Prostate gland (tissue), 2 donors: Measurements from ENCODE around the gene PDGFRB.

ENCODE experiments used
- POLR2AphosphoS5 ChIP-seq: sonication (generic); formaldehyde crosslinking; IDR thresholded peaks from one replicate; pipeline ENCODE4 v1.6.1; 2017; ENCODE audit warnings: antibody characterized with exemption
- TF ChIP-seq, protein P1 (sequence below), 4 experiments: fragments of 200-600 bp in 2 of 4; fragments of 450-650 bp in 2 of 4; sonication (generic) in 2 of 4; IDR thresholded peaks; 1 replicate in 3 of 4; 2 replicates in 1 of 4; pipeline ENCODE4 v1.5.1; 2016 to 2019; ENCODE audit warnings: antibody characterized with exemption in 4 of 4, mild to moderate bottlenecking in 2 of 4, moderate library complexity in 2 of 4

DNA sequence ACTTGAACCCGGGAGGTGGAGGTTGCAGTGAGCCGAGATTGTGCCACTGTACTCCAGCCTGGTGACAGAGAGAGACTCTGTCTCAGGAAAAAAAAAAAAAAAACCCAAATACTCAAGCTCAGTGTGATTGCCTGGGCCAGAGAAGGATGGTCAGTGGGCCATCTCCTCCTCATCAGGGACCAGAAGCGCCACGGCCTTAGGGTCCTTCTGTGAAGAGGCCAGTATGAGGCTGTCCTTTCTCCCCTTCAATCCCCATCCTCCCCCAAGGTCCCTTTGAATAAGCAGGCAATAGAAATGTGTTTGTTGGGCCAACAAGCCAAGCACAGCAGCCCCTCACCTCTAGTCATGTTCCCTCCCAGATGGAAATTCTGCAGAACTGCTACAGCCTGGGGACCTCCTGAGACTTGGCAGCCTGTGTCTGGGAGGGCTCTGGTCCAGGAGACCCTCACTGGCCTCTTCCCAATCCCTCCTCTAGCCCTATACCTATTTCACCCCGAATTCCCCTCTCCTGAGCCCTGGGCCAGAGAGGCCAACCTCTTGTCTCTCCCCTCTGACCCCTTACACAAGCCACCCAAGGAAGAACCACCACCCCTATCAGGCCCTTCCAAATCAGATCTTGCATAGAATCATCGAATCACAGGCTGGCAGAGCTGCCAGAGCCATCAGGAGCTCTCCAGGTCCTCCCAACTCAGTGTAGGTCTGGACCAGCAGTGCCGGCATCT is 70.3 kb downstream of the PDGFRB start:
- TF ChIP-seq, protein P1, sequence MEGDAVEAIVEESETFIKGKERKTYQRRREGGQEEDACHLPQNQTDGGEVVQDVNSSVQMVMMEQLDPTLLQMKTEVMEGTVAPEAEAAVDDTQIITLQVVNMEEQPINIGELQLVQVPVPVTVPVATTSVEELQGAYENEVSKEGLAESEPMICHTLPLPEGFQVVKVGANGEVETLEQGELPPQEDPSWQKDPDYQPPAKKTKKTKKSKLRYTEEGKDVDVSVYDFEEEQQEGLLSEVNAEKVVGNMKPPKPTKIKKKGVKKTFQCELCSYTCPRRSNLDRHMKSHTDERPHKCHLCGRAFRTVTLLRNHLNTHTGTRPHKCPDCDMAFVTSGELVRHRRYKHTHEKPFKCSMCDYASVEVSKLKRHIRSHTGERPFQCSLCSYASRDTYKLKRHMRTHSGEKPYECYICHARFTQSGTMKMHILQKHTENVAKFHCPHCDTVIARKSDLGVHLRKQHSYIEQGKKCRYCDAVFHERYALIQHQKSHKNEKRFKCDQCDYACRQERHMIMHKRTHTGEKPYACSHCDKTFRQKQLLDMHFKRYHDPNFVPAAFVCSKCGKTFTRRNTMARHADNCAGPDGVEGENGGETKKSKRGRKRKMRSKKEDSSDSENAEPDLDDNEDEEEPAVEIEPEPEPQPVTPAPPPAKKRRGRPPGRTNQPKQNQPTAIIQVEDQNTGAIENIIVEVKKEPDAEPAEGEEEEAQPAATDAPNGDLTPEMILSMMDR (IDR thresholded peaks at IDR 0.05), result no peak
- no peak for TF ChIP-seq POLR2AphosphoS5
